Upper lobe of right lung (tissue), 1 donor: ENCODE measurements around the gene PLXNB2. TPM values are rescaled to one million over a fixed set of nuclear protein-coding genes. Genes with fewer than 3 reads are reported as not detected.

Source experiments
- ATAC-seq: fragments of 200-7000 bp; cut with Tn5 transposase; one replicate; pipeline ENCODE4 v1.9.1; 2020; ENCODE audit warnings: mild to moderate bottlenecking, moderate library complexity
- DNase-seq: peaks from one replicate; pipeline ENCODE4 v3.0.0-alpha.2; 2020
- H3K27ac ChIP-seq: fragments of 200-600 bp; one replicate; pipeline ENCODE4 v1.8.0; 2022
- H3K27me3 ChIP-seq: fragments of 200-600 bp; one replicate; pipeline ENCODE4 v1.8.0; 2022; ENCODE audit warnings: mild to moderate bottlenecking
- H3K36me3 ChIP-seq: fragments of 200-600 bp; one replicate; pipeline ENCODE4 v1.8.0; 2022
- H3K4me1 ChIP-seq: fragments of 200-600 bp; one replicate; pipeline ENCODE4 v1.8.0; 2022
- H3K4me3 ChIP-seq: fragments of 200-600 bp; one replicate; pipeline ENCODE4 v1.8.0; 2022; ENCODE audit warnings: mild to moderate bottlenecking
- H3K9me3 ChIP-seq: fragments of 200-600 bp; one replicate; pipeline ENCODE4 v1.8.0; 2022
- intact Hi-C: fragments of 100-400 bp; cut with DNase I; formaldehyde crosslinking; loops from one replicate; pipeline ENCODE4 v1.11.0; 2022
- total RNA-seq: library from RNA; stranded (reverse); fragmentation: NEBNext Ultra II Directional; extraction: Animal tissue kit (Norgen Biotek cat#: 25700); gene quantifications from one replicate; pipeline ENCODE4 v1.2.1, GENCODE V29; 2021
- TF ChIP-seq, protein P1 (sequence below): fragments of 200-600 bp; IDR thresholded peaks from one replicate; pipeline ENCODE4 v1.8.0; 2022; ENCODE audit warnings: antibody characterized with exemption
- donor health status: DM: no; HTN: yes; CAD: no; lungs with severe emphysema.

Gene PLXNB2
- total RNA-seq, 1 donor from 2014 or later: 308 TPM

DNA sequence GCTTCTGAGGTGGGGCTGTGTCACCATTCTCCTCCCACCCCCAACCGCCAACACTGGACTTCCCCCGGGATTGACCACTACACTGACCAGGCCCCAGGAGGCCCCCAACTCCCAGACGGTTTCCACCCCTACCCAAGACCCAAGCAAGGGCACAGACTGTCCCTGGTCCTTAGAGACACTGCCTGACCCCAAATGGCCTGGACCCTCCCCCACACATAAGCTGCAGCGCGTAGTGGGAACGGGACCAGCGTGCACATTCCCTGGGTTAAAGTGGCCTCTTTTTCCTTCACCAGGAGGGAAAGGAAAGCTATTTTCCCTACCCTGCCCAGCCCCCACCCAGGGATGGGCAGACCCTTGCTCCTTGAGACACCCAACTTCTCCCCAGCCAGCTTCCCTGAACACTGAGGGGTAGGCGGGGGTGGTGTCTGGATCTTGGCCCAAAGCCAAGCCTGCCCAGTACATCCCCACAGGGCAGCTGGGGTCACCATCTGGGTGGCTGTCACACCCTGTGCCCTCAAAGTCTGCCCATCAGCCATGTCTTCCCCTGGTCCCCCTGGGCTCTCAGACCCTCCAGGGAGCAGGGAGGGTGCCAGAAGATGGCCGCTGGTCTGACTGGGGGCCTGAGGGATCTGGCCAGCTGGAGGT is 44.4 kb downstream of the PLXNB2 start:
- Histone ChIP-seq H3K27ac (no peak overlapping the region), H3K36me3 (no peaks in the 10 kb centered on the region), H3K4me1 (peaks cover 20% of the 10 kb centered on the region), H3K9me3 (no peaks in the 10 kb centered on the region), H3K27me3 (peaks cover 15% of the 10 kb centered on the region), H3K4me3 (no peak overlapping the region)
- ATAC-seq (no peak), DNase-seq (no peak)
- intact Hi-C loops: loop anchor here (10.0 kb wide), 1 partner anchor 242 kb away; the partner anchor contains the start of genes LMF2 and NCAPH2
- TF ChIP-seq, protein P1, sequence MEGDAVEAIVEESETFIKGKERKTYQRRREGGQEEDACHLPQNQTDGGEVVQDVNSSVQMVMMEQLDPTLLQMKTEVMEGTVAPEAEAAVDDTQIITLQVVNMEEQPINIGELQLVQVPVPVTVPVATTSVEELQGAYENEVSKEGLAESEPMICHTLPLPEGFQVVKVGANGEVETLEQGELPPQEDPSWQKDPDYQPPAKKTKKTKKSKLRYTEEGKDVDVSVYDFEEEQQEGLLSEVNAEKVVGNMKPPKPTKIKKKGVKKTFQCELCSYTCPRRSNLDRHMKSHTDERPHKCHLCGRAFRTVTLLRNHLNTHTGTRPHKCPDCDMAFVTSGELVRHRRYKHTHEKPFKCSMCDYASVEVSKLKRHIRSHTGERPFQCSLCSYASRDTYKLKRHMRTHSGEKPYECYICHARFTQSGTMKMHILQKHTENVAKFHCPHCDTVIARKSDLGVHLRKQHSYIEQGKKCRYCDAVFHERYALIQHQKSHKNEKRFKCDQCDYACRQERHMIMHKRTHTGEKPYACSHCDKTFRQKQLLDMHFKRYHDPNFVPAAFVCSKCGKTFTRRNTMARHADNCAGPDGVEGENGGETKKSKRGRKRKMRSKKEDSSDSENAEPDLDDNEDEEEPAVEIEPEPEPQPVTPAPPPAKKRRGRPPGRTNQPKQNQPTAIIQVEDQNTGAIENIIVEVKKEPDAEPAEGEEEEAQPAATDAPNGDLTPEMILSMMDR: no peak

DNA sequence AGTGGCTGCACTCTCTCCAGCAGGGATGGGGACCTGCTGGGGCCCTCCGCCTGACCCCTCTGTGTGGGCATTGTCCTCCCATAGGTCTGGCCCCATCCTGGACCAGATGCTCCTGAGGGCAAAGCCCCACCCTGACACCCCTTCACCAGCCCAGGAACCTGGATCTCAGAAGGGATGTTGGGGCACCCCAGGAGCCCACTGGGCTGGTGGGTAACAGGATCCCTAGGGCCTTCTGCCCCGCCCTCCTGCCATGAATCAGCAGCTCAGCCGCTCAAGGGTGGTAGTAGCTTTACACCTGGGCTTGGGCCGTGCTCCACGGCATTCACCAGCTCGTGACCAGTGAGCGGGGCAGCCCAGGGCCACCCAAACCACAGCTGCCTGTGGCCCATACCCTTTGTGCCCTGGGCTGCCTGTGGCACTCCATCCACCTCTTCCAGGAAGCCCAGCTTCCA is 45.0 kb downstream of the PLXNB2 start:
- peaks cover 15% of the 10 kb centered on the region for H3K4me1 ChIP-seq
- H3K27ac ChIP-seq: no peak overlapping the region
- no peak overlapping the region for H3K4me3 ChIP-seq
- TF ChIP-seq, protein P1: no peak
- intact Hi-C loops: loop anchor here (10.0 kb wide), 1 partner anchor 242 kb away; the partner anchor contains the start of genes LMF2 and NCAPH2
- H3K27me3 ChIP-seq: peaks cover 15% of the 10 kb centered on the region
- no peak for DNase-seq
- H3K36me3 ChIP-seq: no peaks in the 10 kb centered on the region
- H3K9me3 ChIP-seq: no peaks in the 10 kb centered on the region
- no peak for ATAC-seq

DNA sequence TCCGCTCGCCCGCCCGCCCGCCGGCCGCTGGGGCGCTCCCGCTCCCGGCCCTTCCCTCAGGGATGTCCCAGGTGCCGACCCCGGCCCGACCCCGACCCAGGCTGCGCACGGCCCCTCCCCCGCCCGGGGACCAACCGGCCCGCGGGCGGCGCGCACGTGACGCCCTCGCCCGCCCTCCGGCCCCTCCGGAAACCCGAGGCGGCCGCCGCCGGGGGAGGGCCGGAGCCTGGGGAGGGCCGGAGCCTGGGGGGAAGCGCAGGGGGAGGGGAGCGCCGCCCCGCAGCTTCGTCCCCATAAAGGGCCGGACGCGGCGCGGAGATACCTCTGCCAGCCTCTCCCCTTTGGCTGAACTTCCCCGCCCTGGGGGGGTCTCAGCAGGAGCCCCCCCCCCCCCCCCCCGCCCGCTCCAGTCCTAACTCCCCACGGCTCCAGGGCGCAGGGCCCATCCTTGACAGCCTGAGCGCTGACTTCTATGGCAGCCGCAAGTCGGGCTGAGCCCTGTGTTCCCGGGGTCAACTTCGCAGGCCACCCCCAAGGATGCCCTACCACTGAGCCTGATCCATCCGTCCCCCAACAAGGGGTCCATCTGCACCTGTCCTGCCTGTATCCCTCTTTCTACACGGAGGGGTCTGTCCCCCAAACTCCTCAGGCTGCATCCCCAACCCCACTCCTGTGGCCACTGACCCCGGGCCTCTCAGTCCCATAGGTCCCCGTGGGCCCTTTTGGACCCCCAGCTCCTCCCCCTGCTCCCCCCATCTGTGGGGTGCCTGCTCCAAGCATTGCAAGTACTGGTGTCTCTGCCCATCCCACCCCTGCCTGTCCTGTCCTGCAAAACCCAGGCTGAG is 45.6 kb downstream of the PLXNB2 start, which contains the start of gene MAPK12:
Gene MAPK12 (minus strand): TSS at position 69 of the 845 bp plus-strand sequence. CDS start 174 bp downstream, outside the sequence.
- H3K4me1 ChIP-seq: peaks cover 12% of the 10 kb centered on the region
- intact Hi-C loops: loop anchor here (10.0 kb wide), 1 partner anchor 243 kb away; the partner anchor contains the start of genes LMF2 and NCAPH2
- ATAC-seq (peak; percentile 15), DNase-seq (no peak)
- TF ChIP-seq, protein P1: no peak
- H3K4me3 ChIP-seq: peak within 1 kb of the TSS; percentile 50
- no peaks in the 10 kb centered on the region for H3K36me3 ChIP-seq
- peak within 1 kb of the TSS; percentile 17 for H3K27ac ChIP-seq
- H3K27me3 ChIP-seq: peaks cover 15% of the 10 kb centered on the region
- no peaks in the 10 kb centered on the region for H3K9me3 ChIP-seq

DNA sequence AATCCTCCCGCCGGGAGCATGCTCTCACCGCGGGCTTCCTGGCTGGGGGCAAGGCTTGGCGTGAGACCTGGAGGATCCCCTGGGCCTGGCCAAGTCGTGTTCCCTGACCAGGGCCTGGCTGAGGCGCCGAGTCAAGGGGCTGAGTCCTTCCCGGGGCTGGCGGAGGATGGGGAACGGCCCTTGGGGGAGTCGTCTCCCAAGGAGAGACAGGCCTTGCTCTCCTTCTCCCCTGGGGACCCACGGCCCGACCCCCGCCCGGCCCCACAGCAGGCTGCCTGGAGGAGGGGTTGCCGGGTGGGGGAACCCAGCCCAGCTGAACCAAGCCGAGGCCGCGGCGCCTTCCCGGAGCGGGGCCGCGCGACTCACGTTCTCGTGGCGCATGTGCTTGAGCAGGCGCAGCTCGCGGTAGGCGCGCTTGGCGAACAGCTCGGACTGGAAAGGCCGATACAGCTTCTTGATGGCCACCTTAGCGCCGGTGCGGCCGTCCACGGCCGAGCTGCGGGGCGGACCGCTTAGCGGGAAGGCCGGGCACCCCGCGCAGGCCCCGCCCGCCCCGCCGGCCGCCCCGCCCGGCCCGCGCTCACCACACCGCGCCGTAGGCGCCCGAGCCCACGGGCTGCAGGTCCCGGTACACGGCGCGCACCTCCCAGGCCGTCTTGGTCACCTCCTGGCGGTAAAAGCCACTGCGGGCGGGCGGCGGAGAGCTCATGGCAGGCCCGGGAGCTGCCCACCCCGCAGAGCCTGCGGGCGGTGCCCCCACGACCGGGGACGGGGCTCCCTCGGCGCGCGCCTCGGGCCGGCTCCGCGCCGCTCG is 46.4 kb downstream of the PLXNB2 start:
- no peak for DNase-seq
- Histone ChIP-seq H3K36me3 (no peaks in the 10 kb centered on the region), H3K4me1 (peaks cover 12% of the 10 kb centered on the region), H3K4me3 (peak overlapping the region; percentile 50), H3K27ac (peak overlapping the region; percentile 17), H3K27me3 (peaks cover 15% of the 10 kb centered on the region), H3K9me3 (no peaks in the 10 kb centered on the region)
- peak; percentile 8 for ATAC-seq
- intact Hi-C loops: loop anchor here (10.0 kb wide), 1 partner anchor 244 kb away; the partner anchor contains the start of genes LMF2 and NCAPH2
- TF ChIP-seq, protein P1: no peak

DNA sequence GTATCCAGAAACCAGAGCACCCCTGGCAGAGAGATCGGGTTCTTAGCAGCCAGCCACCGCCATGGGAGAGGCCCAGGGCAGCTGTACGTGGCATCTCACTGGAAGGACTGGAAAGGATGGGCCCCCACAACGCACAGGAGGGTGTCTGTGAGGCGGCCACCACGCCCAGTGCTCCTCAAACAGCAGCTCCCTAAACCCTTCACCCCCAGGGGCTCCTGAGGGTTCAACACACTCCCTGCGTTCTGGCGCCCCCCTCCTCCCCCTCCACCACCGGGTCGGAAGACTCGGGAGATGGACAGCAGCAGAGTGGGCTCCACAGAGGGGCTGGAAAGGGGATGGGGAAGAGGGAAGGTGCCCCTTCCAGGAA is 47.0 kb downstream of the PLXNB2 start:
- Histone ChIP-seq H3K27me3 (peaks cover 15% of the 10 kb centered on the region), H3K4me1 (peaks cover 12% of the 10 kb centered on the region), H3K4me3 (peak overlapping the region; percentile 50), H3K36me3 (no peaks in the 10 kb centered on the region), H3K27ac (peak overlapping the region; percentile 17), H3K9me3 (no peaks in the 10 kb centered on the region)
- no peak for DNase-seq
- intact Hi-C loops: loop anchor here (10.0 kb wide), 1 partner anchor 244 kb away; the partner anchor contains the start of genes LMF2 and NCAPH2
- ATAC-seq: no peak
- TF ChIP-seq, protein P1: no peak
